OCI-LY7 (cell line): Measurements from ENCODE around the gene MACROD2.

Experiments
- EZH2phosphoT487 ChIP-seq: fragments of 200-600 bp; sonication (generic); IDR thresholded peaks from 2 replicates; pipeline ENCODE4 v1.6.1; 2018; ENCODE audit warnings: low read depth, borderline replicate concordance, mild to moderate bottlenecking, mixed run types, antibody characterized with exemption, low read length, moderate library complexity, mixed read lengths
- TF ChIP-seq, protein P1 (sequence below): fragments of 200-600 bp; sonication (generic); conservative IDR thresholded peaks from 2 replicates; pipeline ENCODE4 v1.5.1; 2014; ENCODE audit warnings: mild to moderate bottlenecking, antibody characterized with exemption, low read length, moderate library complexity, mixed read lengths

- TF ChIP-seq, protein P1, sequence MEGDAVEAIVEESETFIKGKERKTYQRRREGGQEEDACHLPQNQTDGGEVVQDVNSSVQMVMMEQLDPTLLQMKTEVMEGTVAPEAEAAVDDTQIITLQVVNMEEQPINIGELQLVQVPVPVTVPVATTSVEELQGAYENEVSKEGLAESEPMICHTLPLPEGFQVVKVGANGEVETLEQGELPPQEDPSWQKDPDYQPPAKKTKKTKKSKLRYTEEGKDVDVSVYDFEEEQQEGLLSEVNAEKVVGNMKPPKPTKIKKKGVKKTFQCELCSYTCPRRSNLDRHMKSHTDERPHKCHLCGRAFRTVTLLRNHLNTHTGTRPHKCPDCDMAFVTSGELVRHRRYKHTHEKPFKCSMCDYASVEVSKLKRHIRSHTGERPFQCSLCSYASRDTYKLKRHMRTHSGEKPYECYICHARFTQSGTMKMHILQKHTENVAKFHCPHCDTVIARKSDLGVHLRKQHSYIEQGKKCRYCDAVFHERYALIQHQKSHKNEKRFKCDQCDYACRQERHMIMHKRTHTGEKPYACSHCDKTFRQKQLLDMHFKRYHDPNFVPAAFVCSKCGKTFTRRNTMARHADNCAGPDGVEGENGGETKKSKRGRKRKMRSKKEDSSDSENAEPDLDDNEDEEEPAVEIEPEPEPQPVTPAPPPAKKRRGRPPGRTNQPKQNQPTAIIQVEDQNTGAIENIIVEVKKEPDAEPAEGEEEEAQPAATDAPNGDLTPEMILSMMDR = no peak
- TF ChIP-seq EZH2phosphoT487 = no peak
Observed at GRCh38 chr20:14732343-14732742, 737.0 kb downstream of the MACROD2 start.
